ENCODE results near the gene SEZ6.

Gene SEZ6

DNA sequence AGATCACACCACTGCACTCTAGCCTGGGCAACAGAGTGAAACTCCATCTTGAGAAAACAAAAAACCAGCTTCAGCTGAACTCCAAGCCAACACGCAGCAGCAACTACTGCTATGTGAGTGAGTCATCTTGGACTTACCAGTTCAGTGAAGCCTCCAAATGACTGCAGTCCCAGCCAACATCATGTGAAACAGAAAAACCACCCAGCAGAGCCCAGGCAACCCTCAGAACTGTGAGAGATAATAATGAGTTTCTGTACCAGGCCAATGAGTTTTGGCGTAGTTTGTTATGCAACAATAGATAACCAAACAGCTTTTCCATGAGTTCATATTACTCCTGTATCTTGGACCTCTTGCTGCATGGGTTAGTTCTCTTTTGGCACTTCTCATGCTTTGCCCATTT lies 77.8 kb downstream of the SEZ6 start:
- no peak for DNase-seq

DNA sequence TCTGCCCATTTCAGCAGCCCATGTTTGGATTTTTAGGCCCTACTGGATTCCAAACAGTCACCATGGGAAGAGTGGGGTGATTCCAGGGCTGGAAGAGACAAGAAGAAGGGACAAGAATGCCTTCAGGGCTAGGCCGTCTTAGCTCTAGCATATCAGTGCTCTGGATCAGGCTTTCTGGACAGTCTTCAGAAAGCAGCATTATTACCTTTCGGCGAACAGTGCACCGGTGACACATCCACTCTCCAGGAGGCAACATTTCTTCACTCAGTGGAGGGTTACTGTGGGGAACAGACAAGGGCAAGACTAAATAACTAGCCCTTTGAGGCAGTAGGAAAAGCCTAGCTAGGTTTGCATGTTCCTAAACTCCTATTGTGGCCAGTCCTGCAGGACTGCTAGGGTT lies 79.0 kb downstream of the SEZ6 start:
- no peak for DNase-seq

DNA sequence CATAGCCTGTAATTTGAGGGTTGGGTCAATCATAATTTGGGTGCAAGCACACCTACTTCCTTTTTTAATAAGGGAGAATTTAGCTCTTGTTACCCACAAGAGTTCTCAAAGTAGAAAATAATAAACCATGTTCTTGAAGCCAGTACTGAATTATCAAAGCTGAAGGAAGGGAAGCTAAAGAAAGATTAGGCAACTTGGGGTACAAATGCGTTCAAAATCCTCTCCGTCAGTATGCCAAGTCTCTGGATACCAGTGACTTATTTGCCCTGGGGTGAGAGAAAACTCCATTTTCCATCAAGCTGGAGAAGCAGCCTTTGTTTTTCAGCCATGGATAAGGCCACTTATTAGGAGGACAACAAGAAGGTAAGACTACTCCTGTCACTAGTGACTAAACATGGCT lies 79.5 kb downstream of the SEZ6 start:
- DNase-seq: no peak

DNA sequence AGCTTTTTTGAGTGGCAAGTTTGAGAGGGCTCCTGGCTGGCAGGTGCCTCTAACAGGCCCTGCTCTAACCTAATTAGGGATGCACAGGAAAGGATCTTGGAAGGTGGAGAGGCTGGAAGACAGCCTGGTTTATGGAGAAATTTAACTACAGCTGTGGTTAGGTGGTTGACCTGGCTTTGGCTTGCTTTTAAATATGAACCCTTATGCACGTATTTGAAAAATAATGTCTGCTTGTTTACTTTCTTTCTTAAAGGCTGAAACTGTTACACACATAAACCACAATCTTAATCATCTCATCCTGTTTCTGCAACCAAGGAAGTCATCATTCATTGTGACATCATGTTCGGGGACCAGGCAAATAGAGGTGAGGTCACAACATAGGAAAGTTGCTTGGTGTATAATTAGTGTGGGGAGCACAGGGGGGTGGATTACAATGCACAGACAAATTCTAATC lies 79.9 kb downstream of the SEZ6 start:
- DNase-seq: peak; percentile 91

DNA sequence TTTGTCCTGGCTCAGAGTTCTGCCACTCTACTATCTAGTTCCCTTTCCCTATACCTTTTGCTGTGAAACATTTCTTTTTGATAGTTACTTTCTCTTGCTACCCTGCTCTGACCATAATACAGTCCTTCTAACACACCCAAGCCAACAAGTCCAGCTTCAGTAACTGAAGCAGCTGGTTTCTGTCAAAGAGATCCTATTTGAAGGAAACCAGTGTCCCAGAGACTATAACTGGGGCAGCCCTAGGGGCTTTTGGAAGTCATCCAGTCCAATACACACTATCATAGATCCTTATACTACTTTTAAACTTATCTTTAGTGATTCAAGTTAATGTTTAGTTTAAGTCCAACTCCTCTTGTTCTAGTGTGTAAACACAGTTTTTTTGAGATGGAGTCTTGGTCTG lies 85.6 kb downstream of the SEZ6 start:
- DNase-seq: no peak

DNA sequence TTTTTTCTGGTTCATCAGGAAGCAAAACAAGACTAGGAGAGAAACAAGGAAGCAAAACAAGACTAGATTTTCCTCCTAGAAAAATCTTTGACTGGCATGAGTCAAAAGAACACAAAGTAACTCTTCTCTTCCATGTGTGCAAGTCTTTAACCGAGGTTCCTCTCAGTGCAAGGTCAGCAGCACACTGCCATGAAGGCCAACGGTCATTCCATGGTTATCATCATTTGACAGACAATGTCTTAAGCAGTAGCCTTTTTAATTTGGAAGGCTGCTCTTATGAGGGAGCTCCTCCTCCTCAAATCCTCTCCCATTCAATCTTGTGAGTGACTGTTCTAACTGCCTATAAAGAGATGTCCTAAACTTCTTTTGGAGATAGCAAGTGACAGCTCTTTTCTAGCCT lies 87.5 kb downstream of the SEZ6 start:
- DNase-seq: no peak

DNA sequence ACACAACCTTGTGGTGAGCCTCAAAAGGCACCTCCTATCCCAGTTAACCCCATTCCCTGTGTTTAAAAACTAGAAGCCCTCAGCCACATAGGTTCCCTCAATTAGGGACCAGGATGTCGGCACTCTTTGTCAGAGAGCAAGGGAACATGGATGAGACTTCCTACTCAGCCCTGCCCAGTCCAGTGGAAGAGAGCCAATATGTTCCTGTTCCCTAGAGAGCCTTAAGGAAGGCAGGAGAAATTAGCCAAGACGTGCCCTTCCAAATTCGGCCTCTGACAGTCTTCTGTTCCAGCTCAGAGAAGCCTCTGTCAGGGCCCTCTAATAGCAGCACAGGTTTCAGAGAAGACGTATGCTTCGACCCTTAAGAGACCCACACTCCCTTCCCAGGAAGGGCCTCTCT lies 88.4 kb downstream of the SEZ6 start:
- DNase-seq: no peak

DNA sequence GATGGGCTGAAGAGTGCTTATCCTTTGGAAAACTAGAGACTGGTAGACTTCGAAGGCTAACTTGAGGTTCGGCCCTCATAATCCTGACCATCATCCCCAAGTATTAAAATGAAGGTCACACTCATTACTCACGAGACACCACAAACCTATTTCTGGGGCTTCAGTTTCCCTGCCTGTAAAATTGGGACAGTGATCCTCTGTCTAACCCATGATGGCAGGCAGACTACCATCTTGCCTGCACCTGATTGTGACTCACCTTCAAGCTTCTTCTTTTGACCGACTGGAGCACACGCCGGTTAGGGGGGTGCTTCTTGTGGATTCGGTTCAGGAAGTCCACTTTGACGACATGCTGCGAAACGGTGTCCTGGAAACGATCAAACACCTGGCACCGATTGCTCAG lies 88.8 kb downstream of the SEZ6 start:
- DNase-seq: no peak

DNA sequence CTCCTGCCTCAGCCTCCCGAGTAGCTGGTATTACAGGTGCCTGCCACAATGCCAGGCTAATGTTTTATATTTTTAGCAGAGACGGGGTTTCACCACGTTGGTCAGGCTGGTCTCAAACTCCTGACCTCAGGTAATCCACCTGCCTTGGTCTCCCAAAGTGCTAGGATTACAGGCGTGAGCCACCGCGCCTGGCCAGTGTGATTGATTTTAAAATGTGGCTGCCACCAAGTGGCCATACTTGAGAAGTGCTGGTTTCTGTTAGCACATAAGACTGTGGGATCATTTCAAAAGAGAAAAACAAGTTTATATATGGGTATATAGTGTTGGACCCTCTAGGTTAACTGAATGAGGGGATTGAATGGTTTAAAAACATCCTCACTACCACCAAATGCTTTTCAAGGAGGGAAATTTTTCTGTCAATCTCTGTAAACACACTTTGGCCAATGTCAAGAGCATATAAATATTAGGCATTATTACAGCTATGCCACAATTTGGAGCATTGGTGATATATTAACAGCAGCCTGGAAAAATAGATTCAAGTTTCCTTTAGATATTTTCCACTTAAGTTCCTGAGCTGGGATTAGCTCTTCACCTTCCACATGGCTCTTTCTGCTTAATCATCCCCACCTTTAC lies 89.4 kb downstream of the SEZ6 start:
- peak; percentile 64 for DNase-seq

DNA sequence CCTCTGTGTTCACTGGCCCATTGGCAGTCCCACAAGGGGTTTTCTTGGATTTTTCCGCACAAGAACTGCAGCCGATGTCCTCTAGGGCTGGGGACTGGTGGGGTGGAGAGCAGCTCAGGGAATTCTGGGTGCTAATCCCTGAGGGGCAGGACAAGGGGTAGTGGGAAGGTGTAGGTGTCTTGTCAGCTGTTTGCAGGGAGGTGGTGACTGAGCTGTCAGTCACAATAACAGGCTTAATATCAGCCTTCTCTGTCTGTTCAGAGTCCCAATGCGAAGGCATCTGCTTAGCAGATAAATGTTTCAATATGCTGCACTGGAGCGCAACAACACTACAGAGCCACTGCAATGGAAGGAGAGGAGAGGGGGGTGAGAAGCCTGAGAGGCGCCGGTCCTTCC lies 92.9 kb downstream of the SEZ6 start:
- no peak for DNase-seq

DNA sequence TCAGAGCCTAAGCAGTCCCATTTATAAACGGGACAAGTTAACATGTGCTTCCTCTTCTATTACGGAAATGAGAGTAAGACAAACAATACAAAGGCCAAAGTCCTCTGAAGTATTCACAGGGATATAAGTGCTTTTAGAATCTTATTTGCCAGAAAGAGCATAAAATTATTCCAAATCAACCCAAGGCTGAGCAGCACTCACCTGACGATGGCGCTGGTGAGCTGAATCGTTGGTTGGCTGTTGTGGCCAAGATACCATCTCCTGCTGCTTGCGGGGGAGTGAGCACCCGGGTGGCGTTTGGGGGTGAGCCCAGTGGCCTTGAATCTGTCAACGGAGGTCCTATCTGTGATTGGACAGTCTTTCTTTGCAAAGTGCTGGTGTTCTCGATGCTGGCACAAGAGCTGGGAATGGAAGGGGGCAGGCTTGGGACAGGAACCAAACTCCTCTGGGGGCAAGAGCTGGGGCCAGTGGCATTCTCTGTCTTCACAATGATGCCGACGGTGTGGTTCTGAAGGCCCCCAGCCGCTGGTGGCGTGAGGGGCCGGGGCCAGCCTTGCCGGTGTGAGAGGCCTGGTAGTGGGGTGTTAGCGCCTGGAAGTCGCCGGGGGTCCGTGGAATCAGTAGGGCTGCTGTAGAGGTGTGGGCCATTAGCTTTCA lies 93.4 kb downstream of the SEZ6 start:
- no peak for DNase-seq

DNA sequence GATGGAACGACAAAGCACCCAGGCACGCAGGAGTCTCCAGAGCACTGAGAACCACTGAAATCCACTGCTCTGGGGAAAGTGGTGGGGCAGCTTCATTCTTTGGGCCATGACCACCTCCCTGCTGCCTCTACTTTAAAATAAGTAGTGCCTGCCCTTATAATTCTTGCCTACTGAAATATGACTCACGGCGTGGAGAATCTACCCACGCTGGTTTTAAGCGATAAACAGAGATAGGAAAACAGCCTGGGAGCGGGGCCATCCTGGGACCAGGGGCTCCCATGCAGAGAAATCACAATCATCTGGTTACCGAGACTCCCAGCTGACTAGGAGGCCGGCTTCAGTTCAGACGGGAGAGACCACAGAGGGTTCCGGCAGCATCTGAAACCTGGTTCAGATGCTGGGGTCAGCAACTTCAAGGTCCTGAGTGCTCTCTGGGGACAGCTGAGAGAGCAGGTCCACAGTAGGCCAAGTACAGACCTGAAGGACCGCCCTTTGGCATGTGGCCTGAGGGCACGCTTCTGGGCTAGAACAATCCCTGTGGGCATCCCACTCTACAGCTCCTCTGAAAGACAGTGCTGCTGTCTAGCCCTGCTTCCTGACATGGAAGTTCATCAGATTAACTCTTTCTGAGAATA lies 94.3 kb downstream of the SEZ6 start:
- DNase-seq: no peak

DNA sequence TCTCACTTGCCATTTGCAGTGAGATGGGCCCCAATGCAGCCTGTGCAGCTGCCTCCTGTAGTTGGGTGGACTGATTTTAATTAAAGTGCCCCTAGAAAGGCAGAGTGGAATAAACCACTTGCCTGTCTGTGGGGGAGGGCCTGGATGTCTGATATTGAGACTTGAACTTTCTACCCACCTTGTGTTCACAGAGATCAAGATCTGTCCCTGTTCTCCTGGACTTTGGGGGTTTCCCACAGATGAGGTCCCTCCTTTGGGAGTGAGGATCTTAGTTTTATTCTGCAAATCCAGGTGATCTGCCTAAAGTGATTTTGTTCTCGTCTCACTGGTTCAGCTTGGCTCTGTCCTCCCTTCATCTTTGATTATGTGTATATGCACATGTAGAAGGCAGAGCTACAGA lies 95.3 kb downstream of the SEZ6 start:
- no peak for DNase-seq

DNA sequence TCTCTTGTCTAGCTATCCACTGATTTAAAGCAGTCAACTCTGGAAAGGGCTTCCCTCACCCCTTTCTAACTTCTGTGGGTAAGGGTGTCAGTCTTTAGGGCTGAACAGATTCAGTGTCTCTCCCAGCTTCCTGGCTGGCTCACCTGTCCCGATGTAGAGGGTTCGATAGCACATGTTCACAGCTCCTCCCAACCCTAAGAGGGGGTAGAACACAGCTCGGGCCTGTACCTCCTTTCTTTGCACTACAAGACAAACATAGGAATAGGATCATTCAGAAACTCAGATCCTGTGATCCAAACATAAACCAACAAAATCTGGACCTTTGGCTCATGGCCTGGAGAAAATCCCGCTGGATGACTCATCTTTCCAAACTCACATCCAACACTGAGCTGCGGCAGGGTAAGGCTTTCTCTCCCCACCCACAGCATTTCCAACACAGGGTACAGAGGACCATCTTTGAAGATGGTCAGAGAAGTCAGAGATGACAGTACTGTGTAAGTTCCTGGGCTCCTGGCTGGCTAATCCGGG lies 97.1 kb downstream of the SEZ6 start:
- DNase-seq: no peak

DNA sequence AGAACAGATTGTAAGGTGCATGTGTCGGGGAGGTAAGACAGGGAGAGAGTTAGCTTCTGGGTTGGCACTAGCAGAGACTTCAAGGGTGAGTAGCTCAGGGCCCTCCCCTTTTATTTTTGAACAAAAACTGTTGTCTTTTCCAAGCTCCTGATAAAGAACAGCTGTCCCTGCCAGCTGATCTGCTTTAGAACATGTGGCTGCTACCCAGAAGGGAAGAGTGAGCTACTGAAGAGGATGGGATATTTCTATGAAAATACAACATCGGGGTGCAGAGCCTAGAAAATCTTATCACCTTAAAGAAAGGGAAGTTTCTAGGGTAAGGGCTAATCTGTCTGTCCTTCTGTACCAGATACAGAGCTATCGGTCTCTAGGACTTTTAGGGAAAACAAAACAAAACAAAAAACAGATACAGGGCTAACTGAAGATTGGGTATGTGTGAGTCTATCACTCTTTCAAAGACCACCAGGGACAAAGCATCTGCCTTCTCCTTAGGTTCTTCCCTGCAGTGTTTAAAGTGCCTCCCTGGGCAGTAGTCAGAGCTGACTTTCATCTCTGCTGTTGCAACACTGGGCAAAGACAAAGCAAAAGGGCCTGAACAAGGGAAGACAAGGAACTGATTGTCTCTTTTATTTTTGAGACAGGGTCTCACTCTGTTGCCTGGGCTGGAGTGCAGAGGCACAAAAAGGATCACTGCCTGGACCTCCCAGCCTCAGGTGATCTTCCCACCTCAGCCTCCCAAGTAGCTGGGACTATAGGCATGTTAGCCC lies 97.9 kb downstream of the SEZ6 start:
- no peak for DNase-seq

DNA sequence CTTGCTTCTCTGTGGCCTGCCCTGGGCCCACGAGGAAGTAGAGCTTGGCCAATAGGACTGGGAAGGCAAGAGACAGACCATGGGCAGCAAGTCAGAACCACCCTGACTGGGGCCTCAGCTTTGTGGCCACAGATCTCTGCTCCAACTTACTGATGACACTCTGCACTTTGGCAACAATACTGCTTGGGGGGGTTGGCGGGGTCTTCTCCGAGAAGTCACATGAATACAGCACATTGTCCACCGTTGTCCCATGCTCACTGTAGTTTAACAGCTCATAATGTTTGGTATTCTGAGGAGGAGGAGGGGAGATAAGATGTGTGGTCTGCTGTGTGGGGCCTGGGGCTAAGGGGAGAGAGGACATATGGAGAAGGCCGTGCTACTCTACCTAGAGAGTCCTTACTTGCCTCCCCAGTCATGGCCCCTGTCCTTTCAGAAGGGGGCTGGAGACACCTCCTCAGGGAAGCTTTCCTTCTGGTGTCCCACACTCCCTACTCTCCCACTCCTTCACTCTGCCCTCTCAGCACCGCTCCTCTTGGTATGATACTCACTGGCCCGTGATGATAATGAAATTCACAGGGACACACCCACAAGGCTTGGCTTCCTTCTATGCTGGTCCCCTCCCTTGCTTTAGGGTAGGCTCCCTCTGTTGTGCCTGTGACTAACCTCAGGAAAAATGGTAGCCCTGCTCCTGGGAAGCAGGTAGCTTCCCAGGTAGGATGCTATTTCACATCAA lies 99.0 kb downstream of the SEZ6 start:
- DNase-seq: no peak

DNA sequence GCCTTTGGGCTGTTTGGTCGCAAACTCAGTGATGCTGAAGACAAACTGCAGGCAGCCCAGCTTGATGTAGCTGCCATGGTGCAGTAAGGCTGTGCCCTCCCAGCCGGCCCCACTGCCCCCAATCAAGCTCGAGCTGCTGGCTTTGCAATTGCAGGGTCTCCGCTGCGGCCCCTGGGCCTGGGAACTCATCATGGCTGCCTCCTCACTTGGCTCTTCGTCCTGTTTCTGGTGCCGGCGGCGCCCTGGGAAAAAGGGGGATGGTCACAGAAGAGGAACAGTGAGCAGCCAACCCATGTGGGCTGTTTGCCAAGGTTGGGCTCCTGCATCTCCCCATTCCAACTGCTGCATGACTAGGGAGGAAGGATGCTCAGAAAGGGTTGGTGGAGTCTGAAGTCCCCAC lies 99.6 kb downstream of the SEZ6 start:
- no peak for DNase-seq
